ENCODE data around the gene MAPK12. TPM values are rescaled to one million over a fixed set of nuclear protein-coding genes. Genes with fewer than 3 reads are reported as not detected.

MAPK12 gene
- total RNA-seq, 1 donor from 2014 or later, result 88.5 TPM

GRCh38 chr22:50297510-50298265, 36.2 kb upstream of the MAPK12 start:
- H3K27ac Mint-ChIP-seq (ENCODE audit: unreplicated experiment), result no peak overlapping the region
- peaks cover 2% of the 10 kb centered on the region for H3K27me3 Mint-ChIP-seq (ENCODE audit: unreplicated experiment)
- peaks cover 2% of the 10 kb centered on the region for H3K9me3 Mint-ChIP-seq (ENCODE audit: unreplicated experiment)
- no peaks in the 10 kb centered on the region for H3K4me1 Mint-ChIP-seq (ENCODE audit: low read depth, unreplicated experiment)
- no peak for TF ChIP-seq CTCF (IDR thresholded peaks at IDR 0.05; ENCODE audit: partially characterized antibody, unreplicated experiment)
- no peaks in the 10 kb centered on the region for H3K36me3 Mint-ChIP-seq (ENCODE audit: unreplicated experiment)
- no peak for DNase-seq
- H3K4me3 Mint-ChIP-seq (ENCODE audit: unreplicated experiment), result peak overlapping the region; percentile 25

GRCh38 chr22:50296658-50297490, 35.4 kb upstream of the MAPK12 start:
- H3K27me3 Mint-ChIP-seq (ENCODE audit: unreplicated experiment), result peaks cover 1% of the 10 kb centered on the region
- DNase-seq, result no peak
- no peak for TF ChIP-seq CTCF (IDR thresholded peaks at IDR 0.05; ENCODE audit: partially characterized antibody, unreplicated experiment)
- H3K4me1 Mint-ChIP-seq (ENCODE audit: low read depth, unreplicated experiment), result peaks cover 3% of the 10 kb centered on the region
- no peak overlapping the region for H3K27ac Mint-ChIP-seq (ENCODE audit: unreplicated experiment)
- H3K36me3 Mint-ChIP-seq (ENCODE audit: unreplicated experiment), result no peaks in the 10 kb centered on the region
- peaks cover 5% of the 10 kb centered on the region for H3K9me3 Mint-ChIP-seq (ENCODE audit: unreplicated experiment)
- H3K4me3 Mint-ChIP-seq (ENCODE audit: unreplicated experiment), result no peak overlapping the region

GRCh38 chr22:50294319-50294656, 32.8 kb upstream of the MAPK12 start:
- no peak for DNase-seq
- Mint-ChIP-seq H3K9me3 (ENCODE audit: unreplicated experiment) (peaks cover 3% of the 10 kb centered on the region), H3K36me3 (ENCODE audit: unreplicated experiment) (no peaks in the 10 kb centered on the region), H3K27ac (ENCODE audit: unreplicated experiment) (no peak overlapping the region), H3K4me3 (ENCODE audit: unreplicated experiment) (no peak overlapping the region), H3K27me3 (ENCODE audit: unreplicated experiment) (no peaks in the 10 kb centered on the region), H3K4me1 (ENCODE audit: low read depth, unreplicated experiment) (peaks cover 3% of the 10 kb centered on the region)
- TF ChIP-seq CTCF (IDR thresholded peaks at IDR 0.05; ENCODE audit: partially characterized antibody, unreplicated experiment), result no peak

GRCh38 chr22:50293441-50294318, 32.2 kb upstream of the MAPK12 start:
- H3K36me3 Mint-ChIP-seq (ENCODE audit: unreplicated experiment), result no peaks in the 10 kb centered on the region
- DNase-seq, result no peak
- H3K4me3 Mint-ChIP-seq (ENCODE audit: unreplicated experiment), result no peak overlapping the region
- H3K27ac Mint-ChIP-seq (ENCODE audit: unreplicated experiment), result no peak overlapping the region
- TF ChIP-seq CTCF (IDR thresholded peaks at IDR 0.05; ENCODE audit: partially characterized antibody, unreplicated experiment), result no peak
- H3K9me3 Mint-ChIP-seq (ENCODE audit: unreplicated experiment), result peaks cover 3% of the 10 kb centered on the region
- H3K27me3 Mint-ChIP-seq (ENCODE audit: unreplicated experiment), result no peaks in the 10 kb centered on the region
- H3K4me1 Mint-ChIP-seq (ENCODE audit: low read depth, unreplicated experiment), result peaks cover 3% of the 10 kb centered on the region

All from glutamatergic neuron (in vitro differentiated cells).